NCI-H510A treated with DMSO at 0.1 percent for 48 hours (cell line): ENCODE measurements around the gene PCDHA4.
"Not testable (repeated sequence)": the region's sequence is repeated elsewhere in the genome, so short reads cannot be mapped to it uniquely, and the experiment has no call there.

Experiments
- DNase-seq: peaks from one replicate; lab custom pipeline; 2025; lab: John Stamatoyannopoulos, UW

Gene PCDHA4

GRCh38 chr5:140821375-140822280 lies 14.8 kb downstream of the PCDHA4 start, which contains the start of gene PCDHA5:
PCDHA5 (plus strand) TSS chr5:140821613.
- DNase-seq = no peak

GRCh38 chr5:140822281-140822629 lies 15.4 kb downstream of the PCDHA4 start:
- DNase-seq = no peak

- not testable (repeated sequence) for DNase-seq
Measured at GRCh38 chr5:140822969-140823368, 16.1 kb downstream of the PCDHA4 start.

GRCh38 chr5:140823475-140823874 lies 16.6 kb downstream of the PCDHA4 start:
- no peak for DNase-seq

- DNase-seq = no peak
Measured at GRCh38 chr5:140827704-140828361, 21.0 kb downstream of the PCDHA4 start, which contains the start of gene PCDHA6. PCDHA6 (plus strand) TSS chr5:140827960; CDS start chr5:140828092, 132 bp downstream.

GRCh38 chr5:140828362-140828737 lies 21.5 kb downstream of the PCDHA4 start:
- DNase-seq = no peak

- DNase-seq = not testable (repeated sequence)
Measured at GRCh38 chr5:140829511-140830501, 22.9 kb downstream of the PCDHA4 start.

GRCh38 chr5:140833993-140834392 lies 27.1 kb downstream of the PCDHA4 start, which contains the start of gene PCDHA7:
PCDHA7 (plus strand) TSS chr5:140834269; CDS start chr5:140834384, 115 bp downstream.
- peak; percentile 23 for DNase-seq

- DNase-seq = not testable (repeated sequence)
Measured at GRCh38 chr5:140834439-140835008, 27.7 kb downstream of the PCDHA4 start.

GRCh38 chr5:140835622-140836510 lies 29.0 kb downstream of the PCDHA4 start:
- DNase-seq = no peak

GRCh38 chr5:140840978-140841962 lies 34.4 kb downstream of the PCDHA4 start, which contains the start of gene PCDHA8:
PCDHA8 (plus strand) TSS chr5:140841187; CDS start chr5:140841322, 135 bp downstream.
- DNase-seq = no peak

GRCh38 chr5:140842798-140843733 lies 36.2 kb downstream of the PCDHA4 start:
- DNase-seq = no peak

GRCh38 chr5:140848139-140849102 lies 41.6 kb downstream of the PCDHA4 start, which contains the start of gene PCDHA9:
PCDHA9 (plus strand) TSS chr5:140848382; CDS start chr5:140848496, 114 bp downstream.
- not testable (repeated sequence) for DNase-seq

GRCh38 chr5:140849831-140850634 lies 43.2 kb downstream of the PCDHA4 start:
- DNase-seq = not testable (repeated sequence)
